COLO668 (cell line): Measurements from ENCODE around the gene CD1B.
"Not testable (repeated sequence)": the region's sequence is repeated elsewhere in the genome, so short reads cannot be mapped to it uniquely, and the experiment has no call there.

Experiments used
- DNase-seq: peaks from one replicate; lab custom pipeline; 2025; ENCODE audit not compliant: unreplicated experiment; lab: John Stamatoyannopoulos, UW

Gene CD1B

DNA sequence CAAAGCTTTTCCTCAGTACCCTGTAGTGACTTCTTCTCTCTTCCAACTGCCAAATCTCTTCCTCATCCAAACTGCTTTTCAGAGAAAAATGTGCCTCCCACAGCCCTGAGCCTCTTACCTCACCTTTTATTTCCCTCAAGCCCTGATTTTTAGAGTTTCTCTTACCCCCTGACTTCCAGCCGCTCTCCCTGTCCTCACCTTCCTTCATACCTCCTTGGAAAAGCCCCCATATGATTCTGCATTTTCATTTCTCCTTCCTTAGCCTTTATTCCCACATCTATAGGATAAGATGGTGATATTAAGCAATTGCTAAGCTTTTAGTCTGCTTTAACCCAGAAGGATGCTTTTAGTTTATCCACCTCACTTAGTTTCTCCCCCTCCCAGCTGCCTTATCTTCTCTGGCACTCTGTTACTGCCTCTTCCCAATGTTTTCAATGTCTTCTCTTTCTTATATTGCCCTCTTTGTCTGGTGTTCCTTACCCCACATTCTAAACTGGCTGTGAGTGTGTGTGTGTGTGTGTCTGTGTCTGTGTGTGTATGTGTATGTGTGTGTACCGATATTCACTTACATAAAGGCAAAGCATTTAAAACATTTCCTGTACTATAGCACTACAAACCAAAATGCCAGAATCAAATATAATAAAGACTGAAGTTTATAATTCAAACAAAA lies at the start of gene CD1B:
Gene CD1B (minus strand): TSS at position 51 of the 670 bp plus-strand sequence. CDS start 108 bp downstream, outside the sequence.
- DNase-seq = no peak

DNA sequence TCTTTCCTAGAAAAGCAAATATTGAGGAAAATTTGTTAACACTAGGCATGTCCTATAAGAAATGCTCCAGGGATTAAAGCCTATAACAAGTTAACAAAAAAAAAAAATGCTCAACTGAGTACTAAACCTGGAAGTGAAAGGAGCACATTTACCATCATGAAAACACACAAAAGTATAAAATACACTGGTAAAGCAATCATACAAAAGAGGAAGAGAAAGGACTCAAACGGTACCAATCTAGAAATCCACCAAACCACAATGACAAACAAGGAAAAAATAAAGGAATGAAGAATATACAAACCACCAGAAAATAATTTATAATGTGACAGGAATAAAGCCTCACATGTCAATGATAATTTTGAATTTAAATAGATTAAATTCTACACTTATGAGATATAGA lies 43.5 kb upstream of the CD1B start:
- DNase-seq = no peak

DNA sequence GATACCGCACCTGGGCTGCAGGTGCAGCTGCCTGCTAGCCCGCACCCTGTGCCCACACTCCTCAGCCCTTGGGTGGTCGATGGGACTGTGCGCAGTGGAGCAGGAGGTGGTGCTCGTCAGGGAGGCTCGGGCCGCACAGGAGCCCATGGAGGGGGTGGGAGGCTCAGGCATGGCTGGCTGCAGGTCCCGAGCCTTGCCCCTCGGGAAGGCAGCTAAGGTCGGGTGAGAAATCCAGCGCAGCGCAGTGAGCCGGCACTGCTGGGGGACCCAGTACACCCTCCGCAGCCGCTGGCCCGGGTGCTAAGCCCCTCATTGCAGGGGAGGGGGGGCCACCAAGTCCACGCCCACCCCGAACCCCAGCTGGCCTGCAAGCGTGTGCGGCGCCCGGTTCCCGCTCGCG lies 42.8 kb upstream of the CD1B start:
- DNase-seq = not testable (repeated sequence)

DNA sequence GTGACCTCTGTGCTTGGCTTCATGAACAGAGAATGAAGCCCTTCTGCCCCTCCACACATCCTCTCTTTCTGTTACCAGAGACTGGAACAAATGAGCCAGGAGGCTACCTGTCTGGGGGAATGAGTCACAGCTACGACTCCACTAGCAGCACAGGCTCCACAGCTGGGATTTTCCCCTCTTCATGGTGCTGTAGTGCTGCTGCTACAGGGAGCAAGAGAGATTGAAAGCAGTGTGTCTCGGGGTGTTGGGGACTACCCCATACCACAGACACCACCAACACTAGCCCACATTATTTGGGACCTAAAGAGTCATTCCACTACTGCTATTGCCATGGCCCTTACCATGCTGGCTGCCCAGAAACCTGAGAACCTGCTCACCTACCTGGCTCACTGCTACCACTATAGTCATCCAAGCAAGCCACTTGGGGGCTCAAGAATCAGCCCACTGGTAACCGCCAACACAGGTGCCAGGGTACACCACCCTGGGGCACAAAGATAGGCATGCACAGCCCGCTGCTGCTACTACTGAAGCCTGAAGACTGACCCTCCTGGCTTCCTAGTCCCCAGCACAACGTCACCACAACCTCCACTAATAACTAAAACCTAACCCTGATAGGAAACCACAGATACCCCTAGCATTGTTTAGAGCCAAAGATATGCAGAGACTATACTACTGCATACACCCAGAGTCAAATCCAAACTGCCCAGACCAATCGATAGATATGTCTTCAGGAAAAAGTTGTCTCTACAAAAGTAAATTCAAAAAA lies 40.0 kb upstream of the CD1B start:
- no peak for DNase-seq

GRCh38 chr1:158366783-158367182 lies 35.5 kb upstream of the CD1B start:
- DNase-seq = no peak

DNA sequence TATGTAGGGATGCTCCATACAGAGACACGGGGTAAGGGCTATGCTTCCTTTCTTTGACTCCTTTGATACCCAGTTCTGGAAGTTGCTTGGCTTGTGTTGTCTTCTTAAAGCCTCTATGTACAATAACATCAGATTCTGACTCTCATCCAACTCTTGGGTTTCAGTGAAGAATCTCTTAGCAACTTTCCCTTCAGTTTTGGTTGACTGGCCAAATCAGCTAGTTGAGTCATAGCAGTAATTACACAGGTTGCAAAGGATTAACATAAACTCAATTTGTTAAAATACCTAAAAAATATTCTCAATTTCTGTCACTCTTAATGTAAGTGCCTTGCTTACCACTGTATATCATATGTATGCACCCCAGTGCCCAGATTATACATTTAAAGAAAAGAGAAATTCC lies 31.6 kb upstream of the CD1B start:
- DNase-seq = no peak

DNA sequence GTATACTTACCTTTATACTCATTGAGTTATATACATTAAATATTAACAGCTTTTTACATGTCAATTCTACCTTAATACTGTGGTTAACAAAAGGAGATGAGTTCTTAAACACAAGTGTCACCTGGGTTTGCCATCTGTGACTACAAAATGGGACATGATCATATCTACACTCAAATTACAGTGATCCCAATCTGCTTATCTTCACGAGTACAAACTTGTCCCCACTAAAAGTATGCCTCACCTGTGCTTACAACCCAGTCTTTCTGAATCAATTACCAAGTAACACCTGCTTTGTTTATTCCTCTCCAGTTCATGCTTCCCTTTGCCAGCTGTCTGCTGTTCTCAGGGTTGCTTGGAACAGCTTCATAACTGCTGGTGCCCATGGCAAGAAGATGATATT lies 31.2 kb upstream of the CD1B start:
- DNase-seq = no peak

DNA sequence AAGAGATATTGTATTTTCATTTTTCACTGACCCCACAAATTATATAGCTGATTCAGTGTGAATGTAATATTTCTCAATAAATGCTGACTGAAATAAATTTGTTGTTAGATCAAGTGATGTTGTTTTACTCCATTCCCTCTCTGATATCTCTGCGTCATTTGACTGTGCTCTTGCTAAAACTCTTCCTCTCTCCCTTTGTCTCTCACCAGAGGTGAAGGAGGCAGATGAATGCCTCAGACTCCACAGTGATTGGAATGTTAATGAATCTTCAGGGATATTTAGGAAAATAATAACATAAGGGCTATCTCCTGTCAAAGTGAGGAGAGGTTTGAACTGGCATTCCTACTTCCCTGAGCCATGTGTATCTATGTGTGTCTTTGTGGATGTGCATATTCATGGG lies 26.1 kb upstream of the CD1B start:
- no peak for DNase-seq

GRCh38 chr1:158356616-158357015 lies 25.3 kb upstream of the CD1B start:
- no peak for DNase-seq

- DNase-seq = no peak
Measured at GRCh38 chr1:158355773-158356285, 24.5 kb upstream of the CD1B start.

- no peak for DNase-seq
Measured at GRCh38 chr1:158354255-158354654, 22.9 kb upstream of the CD1B start.

DNA sequence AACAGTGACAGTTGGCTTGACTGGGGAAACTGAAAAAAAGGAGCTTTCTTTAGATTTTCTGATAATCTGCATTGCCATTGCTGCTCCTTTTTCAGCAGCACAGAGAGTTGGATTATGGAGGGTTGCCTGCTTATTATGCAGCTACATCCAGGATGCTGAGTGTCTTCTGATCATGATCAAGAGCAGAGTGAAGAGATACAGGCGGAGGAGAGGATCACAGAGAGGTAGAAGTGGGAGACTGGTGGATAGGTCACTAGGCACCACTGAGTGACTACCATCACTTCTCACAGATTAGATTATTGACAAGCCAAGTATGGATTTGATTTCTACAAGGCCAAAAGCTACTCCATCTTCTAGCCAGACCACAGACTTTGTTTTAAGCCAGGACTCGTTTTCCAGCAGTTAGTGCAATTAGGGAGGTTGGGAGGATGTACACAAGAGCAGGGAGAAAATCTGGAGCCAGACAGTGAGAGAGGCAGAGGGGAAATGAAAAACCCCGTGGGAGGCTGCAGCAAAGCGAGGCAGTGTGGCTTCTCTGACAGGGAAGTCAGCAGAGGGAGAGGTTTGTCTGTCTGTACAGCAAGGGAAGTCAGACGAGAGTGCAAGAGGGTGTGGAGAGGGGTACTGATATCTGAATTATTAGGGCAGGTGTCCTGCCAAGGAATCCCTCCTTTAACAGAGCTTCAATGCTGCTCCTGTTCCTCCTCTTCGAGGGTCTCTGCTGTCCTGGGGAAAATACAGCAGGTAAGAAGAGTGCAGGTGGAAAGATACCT lies 22.2 kb upstream of the CD1B start, which contains the start of gene CD1E:
Gene CD1E (plus strand): TSS at position 592 of the 773 bp plus-strand sequence. CDS start 95 bp downstream, at position 687.
- no peak for DNase-seq

- DNase-seq = not testable (repeated sequence)
Measured at GRCh38 chr1:158348946-158349345, 17.6 kb upstream of the CD1B start.

DNA sequence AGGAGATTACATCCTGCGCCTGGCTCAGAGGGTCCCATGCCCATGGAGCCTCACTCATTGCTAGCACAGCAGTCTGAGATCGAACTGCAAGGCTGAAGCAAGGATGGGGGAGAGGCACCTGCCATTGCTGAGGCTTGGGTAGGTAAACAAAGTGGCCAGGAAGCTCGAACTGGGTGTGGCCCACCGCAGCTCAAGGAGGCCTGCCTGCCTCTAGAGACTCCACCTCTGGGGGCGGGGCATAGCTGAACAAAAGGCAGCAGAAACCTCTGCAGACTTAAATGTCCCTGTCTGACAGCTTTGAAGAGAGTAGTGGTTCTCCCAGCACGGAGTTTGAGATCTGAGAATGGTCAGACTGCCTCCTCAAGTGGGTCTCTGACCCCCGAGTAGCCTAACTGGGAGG lies 5.1 kb upstream of the CD1B start:
- DNase-seq = not testable (repeated sequence)

GRCh38 chr1:158335213-158335532 lies 3.8 kb upstream of the CD1B start:
- no peak for DNase-seq

- DNase-seq = no peak
Measured at GRCh38 chr1:158334526-158335212, 3.3 kb upstream of the CD1B start.

GRCh38 chr1:158333405-158334155 lies 2.2 kb upstream of the CD1B start:
- no peak for DNase-seq

GRCh38 chr1:158331106-158331425 lies 265 bp downstream of the CD1B start:
- DNase-seq = no peak

DNA sequence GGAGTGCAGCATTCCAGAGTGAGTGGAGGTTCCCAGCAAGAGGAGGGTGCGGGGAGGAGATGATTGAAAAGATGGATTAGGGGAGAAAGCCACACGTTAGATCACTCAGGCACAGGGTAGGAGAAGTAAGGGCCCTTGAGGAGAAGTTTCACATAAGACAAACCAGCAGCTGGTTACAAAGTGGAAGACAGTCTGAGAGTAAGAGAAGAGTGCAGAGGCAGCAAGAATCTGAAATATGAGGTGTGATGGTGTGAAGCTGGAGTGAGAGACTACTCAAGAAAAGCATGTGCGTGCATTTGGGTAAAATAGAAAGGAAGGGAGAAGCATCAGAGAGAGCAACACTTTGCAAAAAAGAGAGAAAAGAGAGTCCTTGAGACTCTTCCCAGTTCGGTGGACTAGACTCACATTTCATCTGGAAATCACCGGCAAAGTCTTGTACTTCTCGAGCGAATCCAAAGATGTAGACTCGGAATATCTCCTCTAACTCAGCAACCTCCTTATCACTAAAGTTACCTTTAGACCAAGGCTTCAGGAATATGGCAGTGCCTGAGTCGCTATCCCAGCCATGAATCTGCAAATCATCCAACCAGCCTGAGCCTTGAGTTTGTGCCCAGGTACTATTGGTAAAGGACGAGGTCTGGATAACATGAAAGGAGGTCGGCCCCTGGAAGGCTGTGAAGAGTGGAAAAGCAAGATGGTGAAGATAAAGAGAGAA lies 783 bp downstream of the CD1B start:
- DNase-seq = no peak

DNA sequence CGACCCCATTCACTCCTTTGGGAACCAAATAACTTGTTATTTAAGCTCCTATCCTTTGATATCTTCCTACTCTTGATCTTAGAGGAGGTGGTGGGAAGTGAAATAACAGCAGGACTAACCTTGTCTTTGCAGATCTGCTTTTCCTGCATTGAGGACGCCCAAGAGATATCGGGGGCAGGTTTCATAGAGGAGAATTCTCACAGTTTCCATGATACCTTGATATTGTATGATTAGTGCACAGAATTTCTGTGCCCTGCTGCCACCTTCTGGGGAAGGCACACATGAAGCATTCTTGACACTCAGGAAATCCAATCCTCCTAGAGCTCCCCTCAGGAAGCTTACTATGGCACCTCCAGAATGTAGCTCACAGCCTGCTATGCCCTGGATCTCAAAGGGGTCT lies 1.6 kb downstream of the CD1B start:
- DNase-seq = no peak
